ENCODE data around the gene CD274.

The CD274 gene

GRCh38 chr9:5478206-5478605 is 27.9 kb downstream of the CD274 start:
- Histone ChIP-seq H3K27ac (no peak overlapping the region), H3K36me3 (no peaks in the 10 kb centered on the region), H3K9me3 (no peaks in the 10 kb centered on the region), H3K4me3 (ENCODE audit: low read depth in 1 of 2, low read length in 1 of 2) (no peak overlapping the region), H3K4me1 (ENCODE audit: control insufficient read depth in 1 of 2, insufficient read depth in 1 of 2, low read depth in 1 of 2, low read length in 1 of 2) (peaks cover 0 to 3% of the 10 kb centered on the region in 2 experiments), H3K27me3 (no peaks in the 10 kb centered on the region)
- no peak for TF ChIP-seq CTCF (IDR thresholded peaks at IDR 0.05)

- no peak for TF ChIP-seq CTCF (IDR thresholded peaks at IDR 0.05)
- no peaks in the 10 kb centered on the region for H3K9me3 ChIP-seq
- no peaks in the 10 kb centered on the region for H3K36me3 ChIP-seq
- H3K4me1 ChIP-seq (ENCODE audit: control insufficient read depth in 1 of 2, insufficient read depth in 1 of 2, low read depth in 1 of 2, low read length in 1 of 2) = peaks cover 0 to 3% of the 10 kb centered on the region in 2 experiments
- no peak overlapping the region for H3K27ac ChIP-seq
- no peak overlapping the region for H3K4me3 ChIP-seq (ENCODE audit: low read depth in 1 of 2, low read length in 1 of 2)
- H3K27me3 ChIP-seq = no peaks in the 10 kb centered on the region
These were observed 29.8 kb downstream of the CD274 start for GRCh38 chr9:5479994-5480694.

- no peak for TF ChIP-seq CTCF (IDR thresholded peaks at IDR 0.05)
- no peaks in the 10 kb centered on the region for H3K36me3 ChIP-seq
- H3K27me3 ChIP-seq = no peaks in the 10 kb centered on the region
- H3K4me1 ChIP-seq (ENCODE audit: control insufficient read depth in 1 of 2, insufficient read depth in 1 of 2, low read depth in 1 of 2, low read length in 1 of 2) = peaks cover 0 to 3% of the 10 kb centered on the region in 2 experiments
- H3K27ac ChIP-seq = no peak overlapping the region
- no peaks in the 10 kb centered on the region for H3K9me3 ChIP-seq
- no peak overlapping the region for H3K4me3 ChIP-seq (ENCODE audit: low read depth in 1 of 2, low read length in 1 of 2)
These were observed 30.6 kb downstream of the CD274 start for GRCh38 chr9:5480919-5481318.

- no peak for TF ChIP-seq CTCF (IDR thresholded peaks at IDR 0.05)
- no peaks in the 10 kb centered on the region for H3K9me3 ChIP-seq
- no peaks in the 10 kb centered on the region for H3K27me3 ChIP-seq
- H3K27ac ChIP-seq = no peak overlapping the region
- no peaks in the 10 kb centered on the region for H3K36me3 ChIP-seq
- peaks cover 0 to 3% of the 10 kb centered on the region in 2 experiments for H3K4me1 ChIP-seq (ENCODE audit: control insufficient read depth in 1 of 2, insufficient read depth in 1 of 2, low read depth in 1 of 2, low read length in 1 of 2)
- H3K4me3 ChIP-seq (ENCODE audit: low read depth in 1 of 2, low read length in 1 of 2) = no peak overlapping the region
These were observed 31.1 kb downstream of the CD274 start for GRCh38 chr9:5481322-5482040.

- no peaks in the 10 kb centered on the region for H3K27me3 ChIP-seq
- peaks cover 0 to 3% of the 10 kb centered on the region in 2 experiments for H3K4me1 ChIP-seq (ENCODE audit: control insufficient read depth in 1 of 2, insufficient read depth in 1 of 2, low read depth in 1 of 2, low read length in 1 of 2)
- H3K4me3 ChIP-seq (ENCODE audit: low read depth in 1 of 2, low read length in 1 of 2) = no peak overlapping the region
- H3K9me3 ChIP-seq = no peaks in the 10 kb centered on the region
- no peak for TF ChIP-seq CTCF (IDR thresholded peaks at IDR 0.05)
- no peaks in the 10 kb centered on the region for H3K36me3 ChIP-seq
- no peak overlapping the region for H3K27ac ChIP-seq
These were observed 31.9 kb downstream of the CD274 start for GRCh38 chr9:5482194-5482593.

Data from neutrophil (primary cell).